T-helper 17 cell (primary cell): Measurements from ENCODE around the gene ZNHIT2. TPM values are rescaled to one million over a fixed set of nuclear protein-coding genes. Genes with fewer than 3 reads are reported as not detected.
A peak's percentile ranks its signal among the peaks of the same experiment; 100 is the strongest.

Experiments used
- ATAC-seq: fragments of 150-1000 bp; cut with Tn5 transposase; 2 replicates; pipeline ENCODE4 v1.10.0; 2021; ENCODE audit warnings: mild to moderate bottlenecking, moderate library complexity
- DNase-seq, 3 donors: peaks; one replicate each; pipeline versions ENCODE4 v3.0.0 to v3.0.0-alpha.2; 2020 to 2021
- H3K9me3 ChIP-seq: one replicate; pipeline ENCODE4 v1.7.0; 2013; ENCODE audit warnings: low read length, mild to moderate bottlenecking; ENCODE audit not compliant: control insufficient read depth, poor library complexity, severe bottlenecking
- H3K27ac Mint-ChIP-seq: one replicate; pipeline ENCODE4 v1.8.0; 2022; ENCODE audit warnings: mild to moderate bottlenecking, moderate library complexity, mixed read lengths
- H3K27me3 Mint-ChIP-seq: one replicate; pipeline ENCODE4 v1.8.0; 2022; ENCODE audit warnings: mixed read lengths
- H3K36me3 Mint-ChIP-seq: one replicate; pipeline ENCODE4 v1.8.0; 2022; ENCODE audit warnings: low read depth, mixed read lengths
- H3K4me1 Mint-ChIP-seq: one replicate; pipeline ENCODE4 v1.8.0; 2022; ENCODE audit warnings: mild to moderate bottlenecking, mixed read lengths
- H3K4me3 Mint-ChIP-seq: one replicate; pipeline ENCODE4 v1.8.0; 2022; ENCODE audit warnings: mild to moderate bottlenecking, moderate library complexity, mixed read lengths
- total RNA-seq, 4 donors: library from RNA in 2 of 4; stranded (reverse) in 2 of 4; gene quantifications; one replicate each; pipeline ENCODE4 v1.2.3 and lab custom pipeline; 2022 to 2026

The ZNHIT2 gene
- total RNA-seq, 2 donors from 2014 or later, result 7.5 to 8.7 TPM

DNA sequence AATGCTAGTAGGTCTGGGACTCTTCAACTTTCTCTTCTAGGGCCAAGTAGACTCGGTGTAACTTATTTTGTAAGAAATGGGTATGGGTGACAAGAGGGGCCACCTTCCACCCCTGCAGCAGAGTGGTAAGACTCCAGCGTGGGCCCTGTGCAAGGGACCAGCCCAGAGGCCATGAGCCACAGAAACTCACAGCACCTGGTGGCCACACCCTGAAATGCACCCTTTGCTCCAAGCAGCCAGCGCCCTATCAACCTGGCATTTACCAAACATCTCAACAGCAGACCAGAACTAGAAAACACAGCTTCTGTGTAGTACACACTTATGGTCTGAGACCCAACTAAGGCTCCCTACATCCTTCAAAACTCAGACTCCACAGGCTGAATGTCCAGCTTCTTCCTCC, 39.4 kb downstream of the ZNHIT2 start:
- H3K4me3 Mint-ChIP-seq, result no peak overlapping the region
- DNase-seq (peak; percentile 49 to 66 (median 54)), ATAC-seq (peak; percentile 99)
- H3K9me3 ChIP-seq, result no peaks in the 10 kb centered on the region
- no peaks in the 10 kb centered on the region for H3K27me3 Mint-ChIP-seq
- H3K36me3 Mint-ChIP-seq, result no peaks in the 10 kb centered on the region
- peaks cover 8% of the 10 kb centered on the region for H3K4me1 Mint-ChIP-seq
- peak overlapping the region; percentile 49 for H3K27ac Mint-ChIP-seq

DNA sequence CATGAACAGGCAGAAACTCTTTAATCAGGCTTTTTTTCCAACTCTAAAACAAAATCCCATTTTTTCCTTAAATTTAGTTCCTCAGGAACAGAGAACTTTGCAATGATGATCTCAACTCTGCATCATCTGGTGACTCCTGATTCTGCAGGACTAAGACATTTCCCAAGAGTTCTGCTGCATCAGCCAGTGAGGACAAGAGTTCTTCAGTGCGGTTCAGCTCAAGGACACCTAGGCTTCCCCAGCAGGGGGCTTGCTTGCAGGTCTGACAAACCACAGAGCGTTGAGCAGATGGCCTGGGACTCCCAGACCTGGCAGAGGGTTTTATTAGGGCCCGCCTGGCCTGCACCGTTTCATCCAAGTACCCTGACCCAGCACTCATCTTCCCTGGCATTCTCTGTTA, 40.0 kb downstream of the ZNHIT2 start:
- H3K4me1 Mint-ChIP-seq, result peaks cover 8% of the 10 kb centered on the region

DNA sequence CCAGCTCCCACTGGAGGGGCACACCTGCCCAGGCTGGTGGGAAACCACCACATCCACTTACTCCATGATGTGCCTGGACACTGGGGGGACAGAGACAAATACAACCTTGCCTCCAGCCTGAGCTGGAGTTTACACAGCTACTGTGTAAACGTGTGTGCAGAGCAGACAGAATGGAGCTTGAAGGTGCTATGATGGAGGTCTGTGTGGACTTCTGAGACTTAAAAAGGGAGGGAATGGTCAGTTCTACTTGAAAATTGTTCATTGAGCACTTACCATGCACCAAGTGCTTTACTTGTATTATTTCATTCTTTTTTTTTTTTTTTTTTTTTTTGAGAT, 44.9 kb downstream of the ZNHIT2 start:
- no peaks in the 10 kb centered on the region for H3K9me3 ChIP-seq
- Mint-ChIP-seq H3K27me3 (no peaks in the 10 kb centered on the region), H3K36me3 (no peaks in the 10 kb centered on the region), H3K27ac (no peak overlapping the region), H3K4me3 (no peak overlapping the region), H3K4me1 (no peaks in the 10 kb centered on the region)
- DNase-seq (no peak), ATAC-seq (no peak)

More for the DNA sequence above, 40.0 kb downstream of the ZNHIT2 start:
- H3K9me3 ChIP-seq, result no peaks in the 10 kb centered on the region
- ATAC-seq, result no peak
- Mint-ChIP-seq H3K27me3 (no peaks in the 10 kb centered on the region), H3K4me3 (peak overlapping the region; percentile 25), H3K36me3 (no peaks in the 10 kb centered on the region), H3K27ac (peak overlapping the region; percentile 49)
- no peak for DNase-seq

DNA sequence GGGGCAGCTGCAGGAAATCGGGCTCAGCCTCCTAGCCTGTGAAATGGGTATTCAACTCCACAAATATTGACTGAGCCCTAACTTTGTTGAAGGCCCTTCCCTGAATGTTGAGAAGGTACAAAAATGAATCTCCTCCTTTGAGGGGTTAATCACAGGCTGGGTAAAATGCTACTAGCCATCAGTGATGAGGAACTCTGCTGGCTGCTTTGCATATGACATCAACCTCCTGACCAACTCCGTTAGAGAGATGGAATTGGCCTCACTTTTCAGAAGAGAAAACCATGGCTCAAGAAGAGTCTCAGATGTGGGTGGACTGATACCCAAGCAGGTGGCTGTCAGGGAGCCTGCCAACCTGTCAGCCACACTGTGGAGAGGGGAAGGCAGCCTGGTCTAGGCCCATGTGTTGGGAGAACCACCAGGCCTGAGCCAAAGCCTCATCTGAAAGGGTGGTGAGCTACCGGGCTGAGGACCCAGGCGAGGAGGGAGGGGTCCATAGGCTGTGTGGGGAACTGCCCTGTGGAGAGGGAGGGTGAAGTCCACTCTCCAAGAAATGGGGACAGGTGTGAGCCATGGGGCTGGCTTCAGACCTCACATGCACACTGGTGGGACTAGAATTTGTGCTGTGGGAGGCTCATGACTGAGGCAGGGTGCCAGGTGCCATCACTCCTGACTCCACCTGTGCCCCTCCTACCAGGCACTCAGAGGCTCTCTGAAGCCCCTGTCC, 45.4 kb downstream of the ZNHIT2 start:
- H3K27ac Mint-ChIP-seq, result no peak overlapping the region
- no peak overlapping the region for H3K4me3 Mint-ChIP-seq
- no peaks in the 10 kb centered on the region for H3K4me1 Mint-ChIP-seq
- no peak for DNase-seq
- no peaks in the 10 kb centered on the region for H3K27me3 Mint-ChIP-seq
- no peaks in the 10 kb centered on the region for H3K36me3 Mint-ChIP-seq
- ATAC-seq, result no peak
- no peaks in the 10 kb centered on the region for H3K9me3 ChIP-seq

DNA sequence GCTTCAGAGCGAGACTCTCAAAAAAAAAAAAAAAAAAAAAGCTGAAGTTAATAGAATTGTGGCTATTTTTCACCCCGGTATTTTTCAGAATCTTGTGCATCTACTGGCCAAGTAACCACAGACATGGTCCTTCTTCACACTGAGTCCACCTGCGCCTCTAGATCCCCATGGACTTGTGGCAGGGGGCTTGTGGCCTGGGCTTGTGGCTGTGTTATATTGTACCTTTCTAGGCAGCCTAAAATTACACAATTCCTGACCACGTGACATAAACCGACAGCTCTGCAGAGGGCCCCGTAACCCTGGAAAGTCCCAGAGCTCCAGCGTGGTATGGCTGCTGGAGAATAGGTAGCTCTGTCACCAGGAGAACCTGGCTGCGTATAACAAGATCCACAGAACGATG, 48.3 kb downstream of the ZNHIT2 start:
- H3K27me3 Mint-ChIP-seq, result no peaks in the 10 kb centered on the region
- H3K4me3 Mint-ChIP-seq, result no peak overlapping the region
- DNase-seq, result no peak

DNA sequence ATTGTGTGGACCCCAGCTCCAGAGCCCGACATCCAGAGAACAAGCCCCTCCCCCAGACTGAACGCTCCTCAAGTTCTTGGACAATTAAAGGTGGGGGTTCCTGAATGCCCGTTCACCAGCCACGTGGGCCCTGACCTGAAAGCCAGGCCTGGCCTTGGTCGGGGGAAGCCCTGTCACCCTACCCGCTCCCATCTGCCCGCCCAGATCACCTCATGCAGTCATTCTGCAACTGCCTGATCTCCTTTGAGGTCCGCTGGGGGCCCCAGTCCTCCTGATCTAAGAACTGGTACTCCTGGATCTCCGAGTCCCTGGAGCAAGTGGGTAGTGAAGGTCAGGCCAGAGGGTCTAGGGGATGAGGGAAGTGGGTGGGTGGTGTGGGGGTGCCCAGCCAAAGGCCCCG, 50.1 kb downstream of the ZNHIT2 start:
- H3K9me3 ChIP-seq, result no peaks in the 10 kb centered on the region
- Mint-ChIP-seq H3K4me3 (no peak overlapping the region), H3K27ac (no peak overlapping the region), H3K27me3 (peaks cover 6% of the 10 kb centered on the region), H3K4me1 (no peaks in the 10 kb centered on the region), H3K36me3 (no peaks in the 10 kb centered on the region)
- no peak for ATAC-seq
- no peak for DNase-seq

More for the DNA sequence above, 48.3 kb downstream of the ZNHIT2 start:
- no peaks in the 10 kb centered on the region for H3K9me3 ChIP-seq
- Mint-ChIP-seq H3K4me1 (no peaks in the 10 kb centered on the region), H3K36me3 (no peaks in the 10 kb centered on the region), H3K27ac (no peak overlapping the region)
- ATAC-seq, result no peak

DNA sequence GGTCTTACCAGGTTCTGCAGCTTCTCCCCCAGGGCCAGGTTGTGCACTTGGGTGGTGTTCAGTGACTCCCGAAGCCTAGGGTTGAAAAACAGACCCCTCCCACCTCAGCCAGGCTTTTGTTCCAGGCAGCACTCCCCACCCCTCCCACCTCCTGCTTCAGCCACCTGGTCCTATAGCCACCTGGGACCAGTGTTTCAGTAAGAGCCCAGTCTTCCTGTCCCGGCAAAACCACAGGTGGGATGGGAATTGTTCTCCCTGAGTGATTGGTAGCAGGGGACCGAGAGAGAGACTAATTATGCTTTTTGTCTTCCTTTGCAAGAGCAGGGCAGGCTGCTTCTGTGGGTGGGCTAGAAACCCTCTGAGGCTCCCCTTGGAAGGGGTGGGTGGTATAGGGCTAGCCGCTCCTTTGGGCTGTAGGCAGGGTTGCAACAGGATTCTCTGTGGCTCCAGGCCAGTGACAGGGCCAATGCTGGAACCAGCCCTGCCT, 50.7 kb downstream of the ZNHIT2 start:
- H3K4me3 Mint-ChIP-seq, result no peak overlapping the region
- no peaks in the 10 kb centered on the region for H3K9me3 ChIP-seq
- peaks cover 4% of the 10 kb centered on the region for H3K4me1 Mint-ChIP-seq
- no peaks in the 10 kb centered on the region for H3K36me3 Mint-ChIP-seq
- ATAC-seq (no peak), DNase-seq (no peak)
- peaks cover 6% of the 10 kb centered on the region for H3K27me3 Mint-ChIP-seq
- H3K27ac Mint-ChIP-seq, result no peak overlapping the region

Other genes with a start within 250 kb of the ZNHIT2 start
- gene EHD1, start 239.1 kb downstream of the ZNHIT2 start, total RNA-seq, result 100 to 1,000 TPM; 184 to 212 TPM
- 100 to 1,000 TPM; 161 to 226 TPM for gene ATG2A, start 200.5 kb downstream of the ZNHIT2 start, total RNA-seq
- gene PPP2R5B, start 193.0 kb downstream of the ZNHIT2 start, total RNA-seq, result 10 to 100 TPM; 21.5 to 25.3 TPM
- not detected for gene GPHA2, start 181.8 kb downstream of the ZNHIT2 start, total RNA-seq
- not detected for gene MAJIN, start 145.6 kb downstream of the ZNHIT2 start, total RNA-seq
- not detected for gene BATF2, start 120.7 kb downstream of the ZNHIT2 start, total RNA-seq
- 10 to 100 TPM; 17.2 to 21.6 TPM for gene ARL2, start 103.5 kb downstream of the ZNHIT2 start, total RNA-seq
- 10 to 100 TPM; 19.7 to 20.8 TPM for gene SNX15, start 90.3 kb downstream of the ZNHIT2 start, total RNA-seq
- 1 to 10 TPM; 1.9 to 3.9 TPM for gene SAC3D1, start 76.5 kb downstream of the ZNHIT2 start, total RNA-seq
- gene NAALADL1, start 59.1 kb downstream of the ZNHIT2 start, total RNA-seq, result 10 to 100 TPM; 12.5 to 16.0 TPM
- gene CDCA5, start 33.7 kb downstream of the ZNHIT2 start, total RNA-seq, result under 1 TPM; 0.37 to 0.90 TPM
- 10 to 100 TPM; 40.7 to 50.2 TPM for gene ZFPL1, start 33.5 kb downstream of the ZNHIT2 start, total RNA-seq
- gene VPS51, start 21.5 kb downstream of the ZNHIT2 start, total RNA-seq, result 100 to 1,000 TPM; 181 to 217 TPM
- 10 to 100 TPM; 15.2 to 18.5 TPM for gene TM7SF2, start 5.8 kb downstream of the ZNHIT2 start, total RNA-seq
- gene FAU, start 4.4 kb upstream of the ZNHIT2 start, total RNA-seq, result 1,000 to 10,000 TPM; 1,401 to 1,408 TPM
- 10 to 100 TPM; 42.8 to 44.8 TPM for gene MRPL49, start 4.6 kb upstream of the ZNHIT2 start, total RNA-seq
- 10 to 100 TPM; 80.6 to 81.1 TPM for gene SYVN1, start 16.8 kb upstream of the ZNHIT2 start, total RNA-seq
- under 1 TPM in 1 of 2 donors, not detected in 1; 0.68 TPM for gene SPDYC, start 52.5 kb upstream of the ZNHIT2 start, total RNA-seq
- gene CAPN1, start 64.2 kb upstream of the ZNHIT2 start, total RNA-seq, result 100 to 1,000 TPM; 154 to 190 TPM
- 10 to 100 TPM; 13.0 to 15.4 TPM for gene POLA2, start 144.3 kb upstream of the ZNHIT2 start, total RNA-seq
- gene CDC42EP2, start 197.2 kb upstream of the ZNHIT2 start, total RNA-seq, result under 1 TPM in 1 of 2 donors, not detected in 1; 0.55 TPM
- 10 to 100 TPM; 49.1 to 62.6 TPM for gene DPF2, start 216.2 kb upstream of the ZNHIT2 start, total RNA-seq
- gene TIGD3, start 237.1 kb upstream of the ZNHIT2 start, total RNA-seq, result under 1 TPM; 0.21 to 0.45 TPM